GM13977 (cell line): ENCODE results near the gene MKLN1.

Experiments used
- DNase-seq: peaks from one replicate; pipeline ENCODE4 v3.0.0; 2012; ENCODE audit warnings: low spot score
- CTCF ChIP-seq: IDR thresholded peaks from 2 replicates; pipeline ENCODE4 v1.5.1; 2012; ENCODE audit warnings: mild to moderate bottlenecking, control low read depth; ENCODE audit not compliant: insufficient read depth; ENCODE audit errors: extremely low read depth, missing control alignments
- in situ Hi-C: fragments of 300-500 bp; cut with MboI; formaldehyde crosslinking; loops from one replicate; pipeline ENCODE4 v1.12.0; 2022; ENCODE audit warnings: low sequenced_read_pairs, low pct_unique_long_range_greater_than_20kb, mixed read lengths, inconsistent platforms; ENCODE audit not compliant: unreplicated experiment

Gene MKLN1

DNA sequence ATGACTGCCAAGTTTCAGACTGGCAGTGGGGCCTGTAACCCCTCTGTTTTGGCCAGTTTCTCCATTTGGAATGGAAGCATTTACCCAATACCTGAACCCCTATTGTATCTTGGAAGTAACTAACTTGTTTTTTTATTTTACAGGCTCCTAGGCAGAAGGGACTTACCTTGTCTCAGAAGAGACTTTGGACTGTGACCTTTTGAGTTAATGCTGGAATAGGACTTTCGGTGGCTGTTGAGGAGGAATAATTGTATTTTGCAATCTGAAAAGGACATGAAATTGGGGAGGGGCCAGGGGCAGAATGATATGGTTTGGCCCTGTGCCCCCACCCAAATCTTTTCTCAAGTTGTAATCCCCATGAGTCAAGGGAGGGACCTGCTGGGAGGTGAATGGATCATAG, 20.0 kb upstream of the MKLN1 start:
- no peak for TF ChIP-seq CTCF
- in situ Hi-C loops: no loop called here
- DNase-seq: no peak

DNA sequence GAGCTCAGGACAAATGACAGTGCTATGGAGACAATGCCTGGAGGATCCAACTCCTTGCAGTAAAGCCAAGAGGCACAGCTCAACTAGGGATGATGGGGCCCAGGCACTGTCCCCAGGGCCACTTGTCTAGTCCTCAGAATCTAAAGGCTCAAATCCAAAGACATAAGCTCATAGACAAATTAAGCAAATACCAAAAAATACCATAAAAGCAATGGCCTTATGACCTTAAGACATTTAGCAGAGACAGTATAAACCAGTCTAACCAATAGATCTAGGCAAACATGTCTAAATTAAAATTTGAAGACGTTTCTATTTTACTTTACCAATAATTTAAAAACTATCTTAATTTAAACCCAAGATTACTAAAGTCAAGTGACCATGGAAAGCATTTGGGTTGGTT, 14.8 kb upstream of the MKLN1 start:
- TF ChIP-seq CTCF: no peak
- no peak for DNase-seq
- in situ Hi-C loops: no loop called here

DNA sequence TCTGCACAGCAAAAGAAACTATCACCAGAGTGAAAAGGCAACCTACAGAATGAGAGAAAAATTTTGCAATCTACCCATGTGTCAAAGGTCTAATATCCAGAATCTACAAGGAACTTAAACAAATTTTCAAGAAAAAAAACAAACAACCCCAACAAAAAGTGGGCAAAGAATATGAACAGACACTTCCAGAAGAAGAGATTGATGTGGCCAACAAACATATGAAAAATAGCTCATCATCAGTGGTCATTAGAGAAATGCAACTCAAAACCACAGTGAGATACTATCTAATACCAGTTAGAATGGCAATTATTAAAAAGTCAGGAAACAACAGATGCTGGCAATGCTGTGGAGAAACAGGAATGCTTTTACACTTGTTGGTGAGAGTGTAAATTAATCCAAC, 7.1 kb upstream of the MKLN1 start:
- no peak for TF ChIP-seq CTCF
- in situ Hi-C loops: no loop called here
- DNase-seq: no peak

GRCh38 chr7:131321656-131322055, 6.0 kb upstream of the MKLN1 start:
- no peak for DNase-seq
- in situ Hi-C loops: no loop called here
- no peak for TF ChIP-seq CTCF

DNA sequence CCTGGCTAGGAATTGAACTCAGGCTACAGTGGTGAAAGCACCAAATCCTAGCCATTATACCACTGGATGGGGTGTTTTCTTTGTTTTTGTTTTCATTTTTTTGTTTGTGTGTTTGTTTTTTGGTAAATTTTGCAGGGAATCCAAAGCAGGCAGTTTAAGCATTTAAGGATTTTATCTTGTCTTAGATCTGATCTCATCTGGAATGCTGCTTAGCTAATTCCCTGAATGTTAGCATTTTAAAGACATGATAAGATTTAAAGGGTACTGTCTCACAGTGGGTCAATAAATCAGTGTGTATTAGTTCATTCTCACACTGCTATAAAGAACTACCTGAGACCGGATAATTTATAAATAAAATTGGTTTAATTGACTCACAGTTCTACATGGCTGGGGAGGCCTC, 5.6 kb upstream of the MKLN1 start:
- DNase-seq: no peak
- no peak for TF ChIP-seq CTCF
- in situ Hi-C loops: no loop called here

DNA sequence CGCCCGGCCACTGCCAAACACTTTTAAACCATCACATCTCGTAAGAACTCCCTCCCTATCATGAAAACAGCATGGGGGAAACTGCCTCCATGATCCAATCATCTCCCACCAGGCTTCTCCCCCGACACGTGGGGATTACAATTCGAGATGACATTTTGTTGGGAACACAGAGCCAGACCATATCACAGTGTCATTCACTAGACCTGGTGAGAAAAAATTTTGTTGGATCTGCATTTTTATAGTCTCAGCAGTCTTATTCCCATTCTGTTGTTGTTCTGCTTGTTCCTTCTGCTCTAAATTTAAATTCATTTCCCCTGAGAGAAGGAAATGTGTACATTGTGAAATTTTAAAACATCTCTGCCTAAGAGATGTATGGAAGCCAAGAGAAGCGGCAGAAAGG, 4.8 kb upstream of the MKLN1 start:
- TF ChIP-seq CTCF: no peak
- in situ Hi-C loops: no loop called here
- DNase-seq: no peak
